Stimulated activated naive CD8-positive, alpha-beta T cell treated with anti-CD3 and anti-CD28 coated beads, Interleukin-15, amount 100 ng/mL, for 72 hours (primary cell): ENCODE measurements around the gene HNRNPC.

Experiments
- ATAC-seq: fragments of 150-1000 bp; cut with Tn5 transposase; 2 replicates; pipeline ENCODE4 v1.10.0; 2021; ENCODE audit warnings: mild to moderate bottlenecking, moderate library complexity
- DNase-seq, 2 donors: peaks; one replicate each; pipeline ENCODE4 v3.0.0; 2021 to 2022
- H3K27ac Mint-ChIP-seq, 2 donors: one replicate each; pipeline ENCODE4 v1.8.0; 2022; ENCODE audit warnings: mild to moderate bottlenecking in 2 of 2, mixed read lengths in 2 of 2, moderate library complexity in 2 of 2
- H3K27me3 Mint-ChIP-seq: one replicate; pipeline ENCODE4 v1.8.0; 2022; ENCODE audit warnings: mixed read lengths
- H3K4me1 Mint-ChIP-seq: one replicate; pipeline ENCODE4 v1.8.0; 2022; ENCODE audit warnings: mild to moderate bottlenecking, mixed read lengths
- H3K4me3 Mint-ChIP-seq, 2 donors: one replicate each; pipeline ENCODE4 v1.8.0; 2022; ENCODE audit warnings: mild to moderate bottlenecking in 2 of 2, mixed read lengths in 2 of 2, moderate library complexity in 1 of 2
- H3K9me3 Mint-ChIP-seq, 2 donors: one replicate each; pipeline ENCODE4 v1.8.0; 2022; ENCODE audit warnings: mixed read lengths in 2 of 2

HNRNPC gene

GRCh38 chr14:21201732-21202462 lies 67.3 kb downstream of the HNRNPC start:
- Mint-ChIP-seq H3K27me3 (no peaks in the 10 kb centered on the region), H3K27ac (no peak overlapping the region), H3K4me3 (no peak overlapping the region), H3K9me3 (no peaks in the 10 kb centered on the region), H3K4me1 (peaks cover 26% of the 10 kb centered on the region)
- ATAC-seq (peak; percentile 8), DNase-seq (no peak)

- Mint-ChIP-seq H3K4me1 (peaks cover 17% of the 10 kb centered on the region), H3K4me3 (no peak overlapping the region), H3K27ac (peak overlapping the region; percentile 56 to 72)
Measured at GRCh38 chr14:21200752-21201461, 68.3 kb downstream of the HNRNPC start.

GRCh38 chr14:21199611-21200560 lies 69.4 kb downstream of the HNRNPC start:
- Mint-ChIP-seq H3K9me3 (no peaks in the 10 kb centered on the region), H3K4me3 (no peak overlapping the region), H3K27me3 (no peaks in the 10 kb centered on the region), H3K27ac (peak overlapping the region in 1 of 2 donors; percentile 56), H3K4me1 (peaks cover 17% of the 10 kb centered on the region)
- no peak for ATAC-seq
- DNase-seq, result no peak

More at GRCh38 chr14:21200752-21201461, 68.3 kb downstream of the HNRNPC start:
- no peak for DNase-seq
- H3K9me3 Mint-ChIP-seq, result no peaks in the 10 kb centered on the region
- no peak for ATAC-seq
- H3K27me3 Mint-ChIP-seq, result no peaks in the 10 kb centered on the region

- no peak overlapping the region for H3K4me3 Mint-ChIP-seq
- no peaks in the 10 kb centered on the region for H3K27me3 Mint-ChIP-seq
- ATAC-seq (peak; percentile 24), DNase-seq (no peak)
- peak overlapping the region in 1 of 2 donors; percentile 79 for H3K27ac Mint-ChIP-seq
- peaks cover 7% of the 10 kb centered on the region for H3K4me1 Mint-ChIP-seq
- no peaks in the 10 kb centered on the region for H3K9me3 Mint-ChIP-seq
Measured at GRCh38 chr14:21197418-21198205, 71.6 kb downstream of the HNRNPC start.

GRCh38 chr14:21194597-21194996 lies 74.6 kb downstream of the HNRNPC start:
- H3K4me1 Mint-ChIP-seq, result peaks cover 23% of the 10 kb centered on the region
- H3K27ac Mint-ChIP-seq, result no peak overlapping the region
- DNase-seq, result no peak
- H3K4me3 Mint-ChIP-seq, result no peak overlapping the region
- ATAC-seq, result no peak
- H3K27me3 Mint-ChIP-seq, result no peaks in the 10 kb centered on the region
- no peaks in the 10 kb centered on the region for H3K9me3 Mint-ChIP-seq

GRCh38 chr14:21192875-21193535 lies 76.2 kb downstream of the HNRNPC start:
- H3K4me3 Mint-ChIP-seq, result peak overlapping the region in 1 of 2 donors; percentile 85
- no peaks in the 10 kb centered on the region for H3K27me3 Mint-ChIP-seq
- DNase-seq (no peak), ATAC-seq (no peak)
- no peaks in the 10 kb centered on the region for H3K9me3 Mint-ChIP-seq
- H3K27ac Mint-ChIP-seq, result no peak overlapping the region
- peaks cover 21% of the 10 kb centered on the region for H3K4me1 Mint-ChIP-seq

- Mint-ChIP-seq H3K27ac (no peak overlapping the region), H3K4me1 (peaks cover 17% of the 10 kb centered on the region)
- ATAC-seq, result no peak
Measured at GRCh38 chr14:21192447-21192822, 76.8 kb downstream of the HNRNPC start.

GRCh38 chr14:21191809-21192446 lies 77.3 kb downstream of the HNRNPC start:
- Mint-ChIP-seq H3K27ac (peak overlapping the region in 1 of 2 donors; percentile 72), H3K27me3 (no peaks in the 10 kb centered on the region), H3K9me3 (no peaks in the 10 kb centered on the region), H3K4me1 (peaks cover 17% of the 10 kb centered on the region), H3K4me3 (peak overlapping the region; percentile 78 to 85)
- peak; percentile 96 for ATAC-seq
- DNase-seq, result peak; percentile 66 to 69

More at GRCh38 chr14:21192447-21192822, 76.8 kb downstream of the HNRNPC start:
- Mint-ChIP-seq H3K9me3 (no peaks in the 10 kb centered on the region), H3K4me3 (peak overlapping the region; percentile 78 to 85), H3K27me3 (no peaks in the 10 kb centered on the region)
- no peak for DNase-seq

- no peak for DNase-seq
- peak; percentile 25 for ATAC-seq
- H3K27me3 Mint-ChIP-seq, result no peaks in the 10 kb centered on the region
- peaks cover 17% of the 10 kb centered on the region for H3K4me1 Mint-ChIP-seq
- H3K27ac Mint-ChIP-seq, result peak overlapping the region; percentile 54 to 72
- no peaks in the 10 kb centered on the region for H3K9me3 Mint-ChIP-seq
- H3K4me3 Mint-ChIP-seq, result peak overlapping the region; percentile 78 to 85
Measured at GRCh38 chr14:21191261-21191808, 77.9 kb downstream of the HNRNPC start.

GRCh38 chr14:21185491-21185890 lies 83.8 kb downstream of the HNRNPC start:
- peaks cover 0 to 11% of the 10 kb centered on the region in 2 donors for H3K9me3 Mint-ChIP-seq
- no peak overlapping the region for H3K4me3 Mint-ChIP-seq
- peaks cover 4% of the 10 kb centered on the region for H3K27me3 Mint-ChIP-seq
- ATAC-seq (no peak), DNase-seq (no peak)
- H3K27ac Mint-ChIP-seq, result peak overlapping the region in 1 of 2 donors; percentile 5
- H3K4me1 Mint-ChIP-seq, result no peaks in the 10 kb centered on the region

GRCh38 chr14:21184254-21184653 lies 85.0 kb downstream of the HNRNPC start:
- ATAC-seq, result no peak
- Mint-ChIP-seq H3K4me3 (no peak overlapping the region), H3K27ac (no peak overlapping the region), H3K4me1 (no peaks in the 10 kb centered on the region), H3K27me3 (peaks cover 10% of the 10 kb centered on the region), H3K9me3 (peaks cover 0 to 11% of the 10 kb centered on the region in 2 donors)
- DNase-seq, result no peak

GRCh38 chr14:21182166-21182565 lies 87.1 kb downstream of the HNRNPC start:
- peaks cover 16% of the 10 kb centered on the region for H3K27me3 Mint-ChIP-seq
- ATAC-seq, result no peak

GRCh38 chr14:21171128-21171527 lies 98.1 kb downstream of the HNRNPC start:
- Mint-ChIP-seq H3K9me3 (peaks cover 8 to 28% of the 10 kb centered on the region in 2 donors), H3K4me3 (no peak overlapping the region), H3K27me3 (peaks cover 23% of the 10 kb centered on the region), H3K4me1 (no peaks in the 10 kb centered on the region), H3K27ac (no peak overlapping the region)
- ATAC-seq (no peak), DNase-seq (no peak)

More at GRCh38 chr14:21182166-21182565, 87.1 kb downstream of the HNRNPC start:
- no peaks in the 10 kb centered on the region for H3K4me1 Mint-ChIP-seq
- peaks cover 0 to 11% of the 10 kb centered on the region in 2 donors for H3K9me3 Mint-ChIP-seq
- H3K4me3 Mint-ChIP-seq, result no peak overlapping the region
- DNase-seq, result no peak
- H3K27ac Mint-ChIP-seq, result no peak overlapping the region

- DNase-seq, result no peak
- Mint-ChIP-seq H3K9me3 (peaks cover 8 to 28% of the 10 kb centered on the region in 2 donors), H3K4me1 (no peaks in the 10 kb centered on the region), H3K27ac (no peak overlapping the region), H3K4me3 (no peak overlapping the region), H3K27me3 (peaks cover 31% of the 10 kb centered on the region)
- ATAC-seq, result no peak
Measured at GRCh38 chr14:21169573-21169972, 99.7 kb downstream of the HNRNPC start.
